ENCODE measurements around the gene IFI16.

- no peak for TF ChIP-seq EZH2 (optimal IDR thresholded peaks at IDR 0.05; ENCODE audit: low read depth, low read length)
- no peak for TF ChIP-seq CTCF (IDR thresholded peaks at IDR 0.05; ENCODE audit: low read length)
- TF ChIP-seq EZH2phosphoT487 (IDR thresholded peaks at IDR 0.05; ENCODE audit: low read length), result no peak
Measured at GRCh38 chr1:159011751-159012150, 2.0 kb downstream of the IFI16 start.
